ENCODE results near the gene PPP1R12B.
"Not testable (repeated sequence)": the region's sequence is repeated elsewhere in the genome, so short reads cannot be mapped to it uniquely, and the experiment has no call there.

Gene PPP1R12B

DNA sequence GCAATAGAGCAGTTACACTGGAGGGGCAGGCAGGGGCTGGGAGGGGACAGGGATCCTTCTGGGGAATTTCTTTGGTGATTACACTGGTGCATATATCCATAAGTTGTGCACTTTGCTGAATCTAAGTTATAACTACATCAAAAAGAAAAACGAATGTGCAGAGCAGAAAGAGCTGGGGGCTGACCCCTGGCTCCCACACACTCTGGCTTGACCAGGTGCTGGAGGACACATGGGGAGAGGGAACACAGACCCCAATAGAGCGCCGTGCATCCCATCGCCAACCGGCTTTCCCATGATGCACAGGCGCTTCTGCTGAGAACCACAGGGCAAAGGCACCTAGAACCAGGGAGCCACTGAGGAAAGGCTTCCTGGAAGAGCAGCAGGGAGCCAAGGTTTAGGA, 281.6 kb downstream of the PPP1R12B start:
- DNase-seq (ENCODE audit: low read depth), result not testable (repeated sequence)

DNA sequence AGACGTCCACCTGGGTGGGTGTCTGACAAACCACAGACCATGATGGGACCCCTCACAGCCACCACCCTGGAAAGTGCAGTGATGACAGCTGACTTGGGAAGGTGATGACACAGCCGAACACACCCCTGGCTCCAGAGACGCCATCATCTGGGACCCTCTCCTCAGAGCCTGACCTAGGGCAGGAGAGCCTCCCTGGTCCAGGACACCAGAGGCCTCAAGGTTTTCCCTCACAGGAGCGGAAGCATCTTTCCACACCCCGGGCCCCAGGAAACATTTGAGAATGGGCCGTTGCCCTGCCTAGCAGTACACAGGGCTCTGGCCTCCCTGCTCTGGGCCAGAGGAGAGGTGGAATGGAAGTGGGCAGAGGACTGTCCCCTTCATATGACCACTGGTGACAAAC, 282.0 kb downstream of the PPP1R12B start:
- no peak for DNase-seq (ENCODE audit: low read depth)

DNA sequence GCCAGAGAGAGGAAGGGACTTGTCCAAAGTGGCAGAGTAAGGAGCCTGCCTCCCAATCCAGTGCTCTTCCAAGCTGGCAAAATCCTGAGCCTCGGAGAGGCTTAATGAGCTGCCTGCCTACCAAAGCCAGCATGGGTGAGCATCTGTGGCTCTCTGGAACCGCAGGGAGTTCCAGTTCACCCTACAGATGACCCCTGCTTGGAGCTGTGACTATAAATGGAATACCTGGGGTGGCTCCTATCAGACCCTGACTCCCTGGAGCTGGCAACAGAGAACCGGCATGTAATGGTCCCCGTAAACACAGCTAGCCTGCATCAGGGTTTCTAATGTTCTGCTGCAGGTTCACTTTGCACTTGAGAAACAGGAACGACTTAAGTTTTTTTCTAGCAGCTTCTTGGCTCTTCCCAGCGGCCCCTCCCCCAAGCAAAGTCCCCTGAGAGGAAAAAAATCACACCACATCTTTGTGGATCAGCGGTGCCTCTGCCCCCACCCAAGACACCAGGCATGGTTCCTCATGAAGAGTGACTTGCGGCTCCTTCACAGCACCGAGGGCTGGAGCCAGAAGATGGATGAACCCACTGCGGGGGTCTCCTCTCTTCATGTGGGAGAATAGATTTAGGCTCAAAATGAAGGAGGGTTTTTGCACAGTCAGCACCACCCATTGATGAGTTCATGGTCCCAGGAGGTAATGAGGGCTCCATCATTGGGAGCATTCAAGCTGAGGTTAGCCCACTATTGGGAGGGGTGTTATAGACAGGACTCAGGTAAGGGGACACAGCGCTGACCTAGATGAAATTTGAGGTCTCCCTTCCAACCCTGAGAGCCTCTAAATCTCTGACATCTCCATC, 282.8 kb downstream of the PPP1R12B start:
- no peak for DNase-seq (ENCODE audit: low read depth)

DNA sequence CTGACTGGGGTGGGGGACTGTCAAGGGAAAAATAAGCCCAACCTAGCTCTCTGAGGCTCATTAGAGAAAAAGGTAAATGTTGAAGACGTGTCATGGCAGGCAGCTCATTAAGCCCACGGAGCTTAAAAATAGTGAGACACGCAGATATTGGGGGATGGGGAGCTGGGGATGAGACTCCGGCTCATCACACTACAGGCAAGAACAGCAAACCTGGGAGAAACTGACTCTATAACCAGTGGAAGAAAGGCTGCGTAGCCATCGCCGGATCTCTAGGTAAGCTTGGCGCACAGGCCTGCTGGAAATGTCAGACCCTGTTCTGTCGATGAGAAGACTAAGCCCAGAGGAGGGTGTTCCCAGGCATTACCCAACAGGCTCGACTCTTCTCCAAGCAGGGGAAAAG, 283.7 kb downstream of the PPP1R12B start:
- DNase-seq (ENCODE audit: low read depth), result no peak

DNA sequence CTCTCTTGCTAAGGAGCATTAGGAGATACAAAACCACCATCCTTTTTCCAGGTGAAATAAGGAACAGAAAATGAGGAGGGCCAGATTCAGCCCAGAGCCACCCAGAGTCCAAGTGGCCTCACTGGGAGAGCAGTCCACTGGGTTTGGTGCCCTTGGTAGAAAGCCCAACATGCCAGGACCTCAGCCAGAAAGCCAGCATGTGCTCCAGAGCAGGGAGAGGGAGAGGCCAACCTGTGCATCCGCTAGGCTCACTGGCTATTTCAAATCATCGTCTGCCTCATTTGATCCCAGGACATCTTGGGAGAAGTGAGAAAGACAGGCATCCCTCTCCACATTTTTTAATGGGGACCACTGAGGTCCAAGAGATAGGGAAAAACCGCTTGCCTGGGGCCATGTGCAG, 287.7 kb downstream of the PPP1R12B start:
- not testable (repeated sequence) for DNase-seq (ENCODE audit: low read depth)

GRCh38 chr1:202637321-202638018, 289.0 kb downstream of the PPP1R12B start:
- not testable (repeated sequence) for DNase-seq (ENCODE audit: low read depth)

DNA sequence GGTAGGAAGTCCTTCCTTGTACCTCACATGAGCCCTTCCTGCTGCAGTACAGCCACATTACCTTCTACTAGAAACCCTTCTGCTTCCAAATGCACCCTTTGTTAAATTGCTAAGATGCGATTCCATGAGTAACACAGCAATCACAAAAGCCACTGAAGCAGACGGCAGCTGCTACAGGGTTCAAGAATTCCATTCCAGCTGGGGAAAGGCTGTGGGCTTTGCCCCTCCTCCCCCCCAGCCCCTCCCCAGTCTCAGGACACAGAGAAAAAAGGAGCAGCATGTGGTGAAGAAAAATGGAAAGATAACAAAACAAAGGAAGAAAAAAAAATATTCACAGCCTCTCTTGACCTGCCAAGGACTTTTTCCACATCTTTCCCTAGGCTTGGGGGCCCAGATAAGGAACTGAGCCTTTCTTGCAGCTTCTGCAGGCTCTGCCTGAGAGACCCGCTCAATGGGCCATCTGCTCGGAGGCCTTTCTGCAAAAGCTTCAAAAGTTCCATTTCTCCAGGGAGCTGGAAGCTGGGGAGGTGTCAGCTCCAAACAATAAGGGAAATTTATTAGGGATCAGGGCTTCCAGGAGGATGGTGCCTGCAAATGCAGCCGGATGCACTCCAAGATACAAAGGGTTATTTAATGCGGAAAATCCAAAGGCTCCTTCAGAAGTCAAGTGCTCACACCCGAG, 289.7 kb downstream of the PPP1R12B start:
- DNase-seq (ENCODE audit: low read depth), result no peak

GRCh38 chr1:202638701-202639305, 290.3 kb downstream of the PPP1R12B start:
- not testable (repeated sequence) for DNase-seq (ENCODE audit: low read depth)

DNA sequence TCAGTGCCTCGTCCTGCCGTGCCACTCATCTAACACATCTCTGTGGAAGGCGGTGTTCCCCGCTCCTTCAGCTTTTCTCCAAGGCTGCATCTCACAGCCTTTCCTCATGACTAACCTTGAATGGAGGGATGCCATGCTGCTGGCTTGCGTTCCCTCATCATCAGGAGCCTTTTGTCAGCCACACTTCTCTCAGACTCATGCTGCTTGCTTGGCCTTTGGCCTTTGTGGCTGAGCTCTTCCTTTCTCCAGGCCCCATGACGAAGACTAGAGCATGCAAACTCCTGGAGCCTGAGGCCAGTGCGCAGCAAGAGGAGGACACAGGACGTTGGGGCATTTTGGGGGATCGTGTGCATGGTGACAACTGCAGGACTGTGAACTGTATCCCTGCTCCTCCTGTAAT, 291.0 kb downstream of the PPP1R12B start:
- no peak for DNase-seq (ENCODE audit: low read depth)

DNA sequence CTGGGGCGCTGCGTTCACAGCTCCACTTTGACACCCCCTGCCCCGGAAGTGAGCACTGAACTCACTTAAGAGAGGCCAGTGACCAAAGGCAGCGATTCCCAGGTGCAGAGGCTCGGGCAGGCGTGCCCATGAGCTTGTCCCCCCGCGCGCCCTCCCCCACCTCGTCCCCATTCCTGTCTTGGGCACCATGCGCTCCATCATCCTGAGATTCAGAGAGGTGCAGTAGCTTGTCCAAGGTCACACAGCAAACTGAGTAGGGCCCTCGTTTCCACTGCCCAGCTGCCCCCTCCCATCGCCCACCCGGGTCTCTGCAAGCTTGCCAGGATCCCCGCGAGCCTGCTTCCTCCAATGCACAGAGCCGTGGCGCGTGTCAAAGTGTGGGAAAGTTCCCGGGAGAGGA, 293.7 kb downstream of the PPP1R12B start:
- DNase-seq (ENCODE audit: low read depth), result no peak
